Heart left ventricle (tissue), 13 donors: Measurements from ENCODE around the gene CHAMP1.

ENCODE experiments used
- POLR2A ChIP-seq, 2 donors: fragments of 450-650 bp; IDR thresholded peaks; one replicate each; pipeline ENCODE4 v1.6.1; 2017; ENCODE audit warnings: antibody characterized with exemption in 2 of 2, mild to moderate bottlenecking in 2 of 2, moderate library complexity in 2 of 2
- TF ChIP-seq, protein P1 (sequence below), 12 donors: fragments of 200-600 bp; sonication (generic) in 4 of 12; IDR thresholded peaks; one replicate each; pipeline versions ENCODE4 v1.5.0 to v1.8.0; 2018 to 2022; ENCODE audit warnings: antibody characterized with exemption in 12 of 12, mild to moderate bottlenecking in 5 of 12
- donor health status: ischemic (EF 13 %, LVEDD 7.1; RV severe dilation, severe dysfunction).
- donor health status: DM: no; HTN: yes; CAD: no.
- donor health status: DM: no; HTN: no; CAD: no.
- donor health status: ischemic (EF 25% LVEDD 6.9; RV normal size, moderate dysfunction).
- donor health status: ischemic (EF 25% LVEDD 5.7; RV mildly dilated, moderate dysfunction).
- donor health status: ischemic (EF 35%, LVEDD 5.7; RV mildly dilated, moderate dysfunction).
- donor health status: nonischemic (EF 11% LVEDD 7.7; RV severe dilation, severe dysfunction).
- donor health status: DM: yes; HTN: yes; CAD: no.
- donor health status: PGD.
- donor health status: ischemic (EF 29% LVEDD 5.4; RV normal size, mild dysfunction).
- donor health status: nonischemic (EF 23%, LVEDD 6.1; RV moderate dilation, normal function).

DNA sequence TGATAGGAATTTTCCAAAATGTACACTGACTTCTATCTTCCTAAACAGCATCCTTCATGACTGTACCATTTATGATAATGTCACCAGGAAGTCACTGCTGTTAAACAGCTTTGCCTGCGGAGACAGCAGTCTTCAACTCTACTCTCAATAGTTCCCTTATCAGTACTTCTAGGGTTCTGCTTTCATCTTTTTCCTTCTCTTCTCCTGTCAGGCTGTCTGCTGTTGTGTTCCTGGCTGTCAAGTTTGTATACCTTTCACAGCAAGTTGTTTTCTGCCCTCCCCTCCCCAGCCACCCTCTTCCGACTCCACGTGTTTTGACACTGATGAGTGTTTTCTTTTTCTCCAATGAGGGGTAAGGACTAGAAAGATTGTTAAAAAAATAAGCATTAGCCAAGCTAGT lies 30.7 kb upstream of the CHAMP1 start:
- TF ChIP-seq, protein P1, sequence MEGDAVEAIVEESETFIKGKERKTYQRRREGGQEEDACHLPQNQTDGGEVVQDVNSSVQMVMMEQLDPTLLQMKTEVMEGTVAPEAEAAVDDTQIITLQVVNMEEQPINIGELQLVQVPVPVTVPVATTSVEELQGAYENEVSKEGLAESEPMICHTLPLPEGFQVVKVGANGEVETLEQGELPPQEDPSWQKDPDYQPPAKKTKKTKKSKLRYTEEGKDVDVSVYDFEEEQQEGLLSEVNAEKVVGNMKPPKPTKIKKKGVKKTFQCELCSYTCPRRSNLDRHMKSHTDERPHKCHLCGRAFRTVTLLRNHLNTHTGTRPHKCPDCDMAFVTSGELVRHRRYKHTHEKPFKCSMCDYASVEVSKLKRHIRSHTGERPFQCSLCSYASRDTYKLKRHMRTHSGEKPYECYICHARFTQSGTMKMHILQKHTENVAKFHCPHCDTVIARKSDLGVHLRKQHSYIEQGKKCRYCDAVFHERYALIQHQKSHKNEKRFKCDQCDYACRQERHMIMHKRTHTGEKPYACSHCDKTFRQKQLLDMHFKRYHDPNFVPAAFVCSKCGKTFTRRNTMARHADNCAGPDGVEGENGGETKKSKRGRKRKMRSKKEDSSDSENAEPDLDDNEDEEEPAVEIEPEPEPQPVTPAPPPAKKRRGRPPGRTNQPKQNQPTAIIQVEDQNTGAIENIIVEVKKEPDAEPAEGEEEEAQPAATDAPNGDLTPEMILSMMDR (IDR thresholded peaks at IDR 0.05) = no peak
- no peak for TF ChIP-seq POLR2A (IDR thresholded peaks at IDR 0.05)
